BJ (cell line): Measurements from ENCODE around the gene FAM9A. TPM values are rescaled to one million over a fixed set of nuclear protein-coding genes. Genes with fewer than 3 reads are reported as not detected.

ENCODE experiments used
- CTCF ChIA-PET: fragments of 350-600 bp; formaldehyde crosslinking; extraction: SDS; loops from one replicate; lab custom pipeline; 2021; ENCODE audit warnings: antibody characterized with exemption, inconsistent platforms; lab: Yijun Ruan, JAX
- POLR2A ChIA-PET: fragments of 300-600 bp; sonication (Branson Sonifier 250); formaldehyde crosslinking; extraction: SDS; loops from one replicate; lab custom pipeline; 2021; ENCODE audit warnings: antibody characterized with exemption; lab: Charles Lee
- DNase-seq: peaks from one replicate; pipeline ENCODE4 v3.0.0-alpha.2; 2011; ENCODE audit warnings: low read depth
- H3K27me3 ChIP-seq: 2 replicates; pipeline ENCODE4 v1.6.0; 2011; ENCODE audit warnings: low read length; ENCODE audit not compliant: control insufficient read depth, insufficient read depth
- H3K36me3 ChIP-seq: 2 replicates; pipeline ENCODE4 v1.5.1; 2011; ENCODE audit warnings: low read length; ENCODE audit not compliant: control insufficient read depth, insufficient read depth
- H3K4me3 ChIP-seq: 2 replicates; pipeline ENCODE4 v1.5.1; 2011; ENCODE audit warnings: low read depth, mild to moderate bottlenecking, control low read depth, low read length
- CTCF ChIP-seq: IDR thresholded peaks from 2 replicates; pipeline ENCODE4 v1.5.1; 2011; ENCODE audit warnings: low read depth, mild to moderate bottlenecking, control low read depth, inconsistent platforms, low read length, moderate library complexity; ENCODE audit not compliant: insufficient read depth
- polyA plus RNA-seq: library from polyadenylated mRNA; depleted of rRNA; stranded (reverse); fragments of >200 nt; gene quantifications from 2 replicates; pipeline ENCODE4 v1.2.3, GENCODE V29; 2011

FAM9A gene
- polyA plus RNA-seq, 1 experiment: not detected

DNA sequence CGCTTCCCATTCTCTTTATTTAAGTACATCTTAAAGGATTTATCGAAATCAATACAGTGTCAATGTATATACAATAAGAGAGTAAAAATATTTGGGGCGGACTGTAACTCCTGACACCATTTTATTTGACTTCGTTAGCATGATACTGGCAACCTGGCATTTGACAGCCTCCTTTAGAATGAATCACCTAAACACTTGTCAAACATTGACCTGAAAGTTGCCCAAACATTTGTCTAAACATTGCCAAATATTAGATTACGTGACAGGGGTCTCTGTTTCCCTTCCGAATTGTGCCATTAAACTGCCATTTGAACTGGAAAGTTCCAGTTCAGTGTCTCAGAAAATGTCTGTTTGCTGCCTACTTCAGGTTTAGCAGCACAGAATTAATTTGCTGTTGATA is 20.8 kb upstream of the FAM9A start:
- no peak overlapping the region for H3K4me3 ChIP-seq
- no peaks in the 10 kb centered on the region for H3K36me3 ChIP-seq
- ChIA-PET POLR2A (no interaction called here), CTCF (interaction anchor here (1.1 kb wide), 1 partner anchor 58 kb away, joined by 3 read pairs; no protein-coding TSS in a partner anchor)
- DNase-seq: no peak
- TF ChIP-seq CTCF: no peak
- no peaks in the 10 kb centered on the region for H3K27me3 ChIP-seq

DNA sequence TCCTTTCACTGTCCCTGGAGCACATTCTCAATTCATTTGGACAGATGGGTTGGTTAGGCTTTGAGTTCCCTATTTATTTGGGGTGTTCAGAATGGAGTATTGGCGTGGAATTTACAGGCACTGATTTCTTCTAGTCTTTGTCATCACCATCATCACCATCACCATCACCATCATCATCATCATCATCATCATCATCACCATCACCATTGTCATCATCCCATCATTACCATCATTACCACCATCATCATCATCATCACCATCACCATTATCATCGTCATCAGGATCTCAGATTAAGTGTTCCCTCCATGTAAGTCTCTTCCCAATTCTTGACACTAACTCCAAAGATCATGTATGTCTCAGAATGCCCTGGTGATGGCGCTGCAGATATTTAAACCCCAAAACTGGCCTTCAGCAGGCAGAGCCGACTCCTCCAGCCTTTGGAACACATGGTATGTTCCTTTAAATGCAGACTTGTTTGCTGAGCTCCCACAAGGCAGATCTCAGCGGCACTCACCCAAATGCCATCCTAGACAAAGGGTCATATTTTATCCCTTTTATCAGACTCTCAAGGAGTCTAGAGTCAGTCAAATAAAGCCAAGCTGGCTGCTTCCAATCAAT is 19.8 kb upstream of the FAM9A start:
- H3K4me3 ChIP-seq: no peak overlapping the region
- H3K27me3 ChIP-seq: no peaks in the 10 kb centered on the region
- no peaks in the 10 kb centered on the region for H3K36me3 ChIP-seq
- ChIA-PET CTCF (interaction anchor here (1.1 kb wide), 1 partner anchor 59 kb away, joined by 3 read pairs; no protein-coding TSS in a partner anchor), POLR2A (no interaction called here)
- TF ChIP-seq CTCF: 0 out of 2 replicates have a peak, but pooled peaks have one; percentile 3
- DNase-seq: no peak

- no peak for DNase-seq
- Histone ChIP-seq H3K36me3 (no peaks in the 10 kb centered on the region), H3K27me3 (no peaks in the 10 kb centered on the region), H3K4me3 (no peak overlapping the region)
- ChIA-PET CTCF (interaction anchor here (0.8 to 4.9 kb wide), 15 partner anchors 10 to 910 kb away, joined by 3 to 43 read pairs (median 6); no protein-coding TSS in a partner anchor), POLR2A (no interaction called here)
- peak; percentile 68 for TF ChIP-seq CTCF
Measured at GRCh38 chrX:8815460-8816065, 14.4 kb upstream of the FAM9A start.

DNA sequence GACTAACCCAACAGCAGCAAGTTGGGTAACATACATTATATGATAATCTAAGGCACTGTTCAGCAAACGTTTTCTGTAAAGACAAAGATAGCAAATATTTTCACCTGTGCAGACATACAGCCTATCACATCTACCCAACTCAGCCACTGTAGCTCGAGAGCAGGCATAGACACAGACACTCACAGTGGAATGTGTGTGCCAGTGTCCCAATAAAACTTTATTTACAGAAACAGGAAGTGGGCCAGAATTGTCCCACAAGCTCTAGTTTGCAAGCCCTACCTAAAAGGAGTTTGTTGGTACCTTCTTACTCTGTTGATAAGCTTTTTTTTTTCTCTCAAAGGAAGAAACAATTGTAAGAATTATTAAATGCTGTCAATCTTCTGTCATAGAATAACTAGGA is 11.9 kb upstream of the FAM9A start:
- H3K27me3 ChIP-seq: no peaks in the 10 kb centered on the region
- ChIA-PET POLR2A (no interaction called here), CTCF (interaction anchor here (0.7 to 4.9 kb wide), 3 partner anchors 62 to 74 kb away, joined by 3 to 43 read pairs (median 12); no protein-coding TSS in a partner anchor)
- no peak for TF ChIP-seq CTCF
- DNase-seq: no peak
- no peak overlapping the region for H3K4me3 ChIP-seq
- no peaks in the 10 kb centered on the region for H3K36me3 ChIP-seq

DNA sequence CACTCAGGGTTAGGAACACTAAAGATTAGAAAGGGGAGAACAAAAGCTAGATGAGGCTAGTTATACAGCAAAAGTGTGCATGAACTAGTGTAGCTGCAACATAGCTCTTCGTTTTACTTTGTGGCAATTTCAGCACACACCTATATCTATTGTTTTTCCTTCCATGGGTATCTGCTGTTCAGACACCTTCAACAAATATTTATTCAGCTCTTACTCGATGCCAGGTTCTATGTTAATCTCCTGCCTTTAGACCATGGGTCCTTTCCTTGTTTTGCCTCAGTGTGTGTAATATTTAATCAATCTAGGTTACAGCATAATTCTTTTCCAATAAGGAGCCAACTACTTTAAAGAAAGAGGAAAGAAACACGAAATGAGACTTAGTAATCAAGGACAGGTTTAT is 10.4 kb upstream of the FAM9A start:
- H3K27me3 ChIP-seq: no peaks in the 10 kb centered on the region
- H3K36me3 ChIP-seq: no peaks in the 10 kb centered on the region
- ChIA-PET CTCF (interaction anchor here (0.6 to 2.2 kb wide), 5 partner anchors 61 to 1051 kb away, joined by 4 to 12 read pairs (median 4); no protein-coding TSS in a partner anchor), POLR2A (no interaction called here)
- TF ChIP-seq CTCF: no peak
- DNase-seq: no peak
- H3K4me3 ChIP-seq: no peak overlapping the region
